NCI-H2107 treated with DMSO at 0.1 percent for 48 hours (cell line): Measurements from ENCODE around the gene GSE1.

Experiments
- DNase-seq: peaks from one replicate; lab custom pipeline; 2025; ENCODE audit not compliant: unreplicated experiment; lab: John Stamatoyannopoulos, UW

The GSE1 gene

DNA sequence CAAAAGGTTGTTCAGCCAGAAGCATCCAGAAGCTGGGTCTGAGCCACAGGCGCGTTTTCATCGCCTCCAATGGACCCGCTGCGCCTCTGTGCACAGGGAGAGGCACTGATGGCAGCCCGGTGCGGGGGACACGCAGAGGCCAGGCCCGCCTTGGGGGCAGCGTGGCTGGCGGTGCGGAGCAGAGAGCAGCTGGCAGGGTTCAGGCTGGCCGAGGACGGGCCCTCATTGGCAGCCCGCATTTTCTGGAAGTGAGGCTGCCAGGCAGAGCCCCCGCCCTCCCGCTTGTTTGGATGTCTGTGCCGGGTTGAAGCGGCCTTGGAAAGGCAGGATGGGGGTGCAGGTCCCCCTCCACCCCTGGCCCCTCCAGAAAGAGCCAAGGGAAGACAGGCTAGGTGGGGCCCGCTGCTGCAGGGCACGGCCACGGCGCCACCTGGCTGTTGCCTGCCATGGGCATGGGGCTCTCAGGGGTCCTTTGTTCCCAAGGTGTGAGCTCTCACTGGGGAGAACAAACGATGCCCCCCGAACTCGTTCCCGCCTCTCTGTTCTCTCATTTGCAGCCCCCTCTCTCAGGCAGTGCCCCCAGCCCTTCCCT lies 18.8 kb downstream of the GSE1 start:
- no peak for DNase-seq

DNA sequence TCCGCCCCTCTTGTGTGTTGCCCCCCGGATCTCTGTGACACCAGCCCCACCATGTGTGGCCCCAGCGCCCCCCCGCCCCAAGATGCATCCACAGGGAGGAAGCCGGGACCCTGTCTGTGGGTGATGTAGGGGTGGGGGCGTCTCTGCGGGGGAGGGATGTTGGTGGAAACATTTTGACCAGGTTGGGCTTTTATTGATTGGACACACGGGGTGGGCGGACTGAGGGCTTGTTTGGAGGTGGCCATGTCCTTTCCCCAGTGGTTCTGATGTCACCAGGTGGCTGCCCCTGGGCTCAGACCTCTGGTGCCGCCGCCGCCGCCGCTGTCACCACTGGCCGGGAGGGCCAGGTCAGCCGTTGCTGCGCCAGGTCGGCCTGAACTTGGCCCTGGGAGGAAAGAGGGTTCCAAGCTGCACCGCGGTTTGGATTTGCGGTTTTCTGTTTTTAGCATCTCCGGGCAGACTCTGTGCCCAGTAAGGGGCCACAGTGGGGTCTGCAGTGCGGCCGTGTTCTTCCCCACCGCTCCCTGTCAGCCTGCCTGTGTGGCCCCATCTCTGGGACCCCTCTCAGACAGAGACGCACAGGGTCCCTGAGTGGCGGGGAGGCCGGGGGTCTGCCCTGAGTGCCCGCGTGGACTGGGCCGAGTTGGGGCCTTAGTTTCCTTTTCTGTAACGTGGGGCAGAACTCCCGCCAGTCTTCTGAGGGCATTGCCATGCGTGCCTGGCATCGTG lies 19.8 kb downstream of the GSE1 start:
- DNase-seq = no peak

DNA sequence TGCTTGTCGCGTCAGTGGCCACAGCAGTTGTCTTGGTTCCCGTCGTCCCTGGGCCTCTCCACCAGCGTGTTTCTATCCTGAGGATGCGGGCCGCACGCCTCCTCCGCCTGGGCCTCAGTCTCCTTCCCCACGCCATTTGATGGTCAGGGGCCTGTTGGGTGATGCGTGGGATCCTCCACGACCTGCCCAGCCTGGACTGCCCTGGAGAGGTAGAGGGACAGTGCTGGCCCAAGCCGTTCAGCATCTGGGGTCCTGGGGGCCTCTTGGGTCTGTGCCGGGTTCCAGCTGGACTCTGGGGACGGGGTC lies 20.3 kb downstream of the GSE1 start:
- no peak for DNase-seq

DNA sequence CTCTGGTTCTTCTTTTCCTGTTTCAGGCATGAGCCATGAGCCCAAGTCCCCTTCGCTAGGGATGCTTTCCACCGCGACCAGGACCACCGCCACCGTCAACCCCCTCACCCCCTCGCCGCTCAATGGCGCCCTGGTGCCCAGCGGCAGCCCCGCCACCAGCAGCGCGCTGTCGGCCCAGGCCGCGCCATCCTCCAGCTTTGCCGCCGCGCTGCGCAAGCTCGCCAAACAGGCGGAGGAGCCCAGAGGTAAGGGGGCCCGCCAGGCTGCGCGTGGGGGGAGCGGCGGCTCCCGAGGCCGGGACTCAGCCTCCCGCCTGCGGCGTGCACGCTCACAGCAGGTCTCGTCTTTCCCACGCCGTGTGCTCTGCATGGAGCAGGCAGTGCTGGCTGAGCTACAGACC lies 20.8 kb downstream of the GSE1 start:
- DNase-seq = no peak

DNA sequence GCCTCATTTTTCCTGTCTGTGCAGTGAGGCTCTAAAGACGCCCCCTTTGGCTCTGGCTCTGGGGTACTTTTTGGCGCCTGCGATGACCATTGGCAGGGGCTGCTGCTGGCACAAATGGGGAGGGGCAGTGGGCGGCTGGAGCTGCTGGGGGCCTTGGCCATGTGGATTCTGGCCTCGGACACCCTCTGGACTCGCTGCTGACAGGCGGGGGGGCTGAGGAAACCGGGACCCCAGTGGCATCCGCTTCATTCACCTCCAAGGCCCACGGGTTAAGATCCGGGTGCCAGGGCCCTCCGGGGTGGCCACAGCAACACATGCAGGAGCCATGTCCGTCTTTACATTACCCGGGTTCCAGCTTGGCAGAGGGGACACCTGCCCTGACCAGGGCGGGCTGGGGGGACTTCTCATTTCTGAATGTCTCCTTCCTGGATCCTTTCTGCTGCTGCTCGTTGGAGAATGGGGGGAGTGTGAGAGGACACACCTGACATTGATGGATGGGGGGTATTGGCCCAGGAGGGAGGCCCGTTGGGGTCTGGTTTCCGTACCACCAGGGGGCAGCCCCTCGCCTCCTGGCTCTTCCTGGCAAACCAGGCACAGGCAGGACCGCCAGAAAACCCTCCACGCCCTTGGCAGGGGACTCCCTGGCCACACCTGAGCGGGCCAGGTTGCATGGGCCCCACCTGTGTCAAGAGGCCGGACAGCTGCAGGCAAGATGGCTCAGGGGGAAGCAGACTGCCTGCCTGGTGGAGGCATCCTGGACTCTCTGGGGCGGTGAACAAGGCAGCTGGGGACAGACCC lies 21.8 kb downstream of the GSE1 start:
- DNase-seq = no peak

DNA sequence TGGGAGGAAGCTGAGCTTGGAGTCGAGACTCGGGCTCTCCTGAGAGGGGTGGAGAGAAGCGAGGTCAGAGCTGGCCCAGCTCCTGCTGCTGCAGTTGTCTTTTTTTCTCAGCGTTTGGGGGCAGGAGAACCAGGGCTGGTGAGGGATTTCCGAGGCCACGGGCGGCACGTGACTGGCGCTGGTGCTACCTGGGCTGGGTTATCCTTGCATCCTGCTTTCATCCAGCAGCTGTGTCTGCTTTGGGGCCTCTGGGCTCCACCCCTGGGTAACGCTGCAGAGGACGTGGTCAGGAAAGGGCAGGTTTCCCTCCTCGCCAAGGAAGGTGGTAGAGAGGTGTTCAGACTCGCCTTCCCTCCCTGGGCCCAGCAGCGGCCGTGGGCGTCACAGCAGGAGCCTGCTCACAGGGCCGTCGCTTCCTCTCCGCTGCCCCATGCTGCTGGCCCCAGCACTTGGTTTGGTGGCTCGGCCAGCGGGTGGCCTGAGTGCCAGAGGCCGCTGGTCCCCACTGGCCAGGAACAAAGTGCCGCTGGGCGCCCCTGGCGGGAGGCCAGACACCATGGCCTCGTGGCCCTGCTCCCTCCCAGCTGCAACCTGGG lies 22.5 kb downstream of the GSE1 start:
- DNase-seq = no peak

DNA sequence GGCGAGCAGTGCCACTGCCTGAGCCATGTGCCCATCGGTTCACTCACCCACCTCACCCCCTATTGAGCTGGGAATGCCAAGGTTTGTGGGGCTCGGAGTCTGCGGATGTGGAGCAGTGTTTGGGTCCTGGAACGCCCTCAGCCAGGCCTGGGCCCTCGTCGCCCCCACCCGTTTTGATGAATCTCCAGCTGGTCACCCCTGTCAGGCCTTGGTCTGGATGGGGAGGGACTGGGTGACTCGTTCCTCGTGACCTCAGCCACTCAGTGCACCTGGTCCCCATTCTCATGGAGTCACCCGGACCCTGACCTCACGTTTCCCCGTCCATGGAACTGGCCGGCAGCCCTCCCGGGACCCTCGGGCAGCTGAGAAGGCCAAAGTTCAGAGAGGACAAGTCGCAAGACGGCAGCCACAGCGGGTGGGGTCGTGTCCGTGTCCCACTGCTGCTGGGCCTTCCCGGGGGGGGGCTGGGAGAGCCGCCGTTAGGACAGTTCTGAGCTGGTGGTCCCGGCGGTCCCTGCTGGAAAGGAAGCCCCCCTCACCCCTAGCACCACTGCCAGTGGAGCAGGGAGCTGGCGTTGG lies 23.2 kb downstream of the GSE1 start:
- no peak for DNase-seq

DNA sequence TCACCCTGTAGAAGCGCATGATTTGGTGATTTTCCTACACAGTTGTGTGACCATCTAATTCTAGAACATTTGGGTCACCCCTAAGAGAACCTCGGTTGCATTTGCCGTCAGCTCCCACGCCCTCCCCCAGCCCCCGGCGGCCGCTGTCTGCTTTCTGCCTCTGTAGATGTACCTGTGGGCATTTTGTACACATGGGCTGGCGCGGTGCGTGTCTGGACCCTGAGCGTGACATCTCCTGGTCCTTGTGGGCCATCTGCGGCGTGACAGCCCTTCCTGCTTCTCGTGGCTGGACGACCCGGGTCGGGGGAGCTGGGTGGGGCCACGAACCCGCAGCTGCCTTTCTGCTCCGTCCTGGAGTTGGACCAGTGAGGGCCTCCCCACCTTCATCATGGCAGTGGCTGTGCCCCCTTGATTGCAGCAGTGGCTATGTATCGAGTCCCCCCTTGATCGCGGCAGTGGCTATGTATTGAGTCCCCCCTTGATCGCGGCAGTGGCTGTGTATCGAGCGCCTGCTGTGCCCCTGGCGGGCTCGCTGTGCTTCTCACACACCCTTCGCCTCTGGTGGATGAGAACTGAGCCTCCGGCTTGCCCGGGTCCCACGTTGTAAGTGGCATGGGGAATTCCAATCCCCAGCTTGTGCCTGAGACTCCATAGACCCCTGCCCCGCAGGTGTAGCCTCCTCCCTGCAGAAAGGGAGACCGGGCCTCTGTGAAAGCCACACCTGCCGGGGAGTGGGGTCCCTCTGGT lies 24.1 kb downstream of the GSE1 start:
- no peak for DNase-seq

DNA sequence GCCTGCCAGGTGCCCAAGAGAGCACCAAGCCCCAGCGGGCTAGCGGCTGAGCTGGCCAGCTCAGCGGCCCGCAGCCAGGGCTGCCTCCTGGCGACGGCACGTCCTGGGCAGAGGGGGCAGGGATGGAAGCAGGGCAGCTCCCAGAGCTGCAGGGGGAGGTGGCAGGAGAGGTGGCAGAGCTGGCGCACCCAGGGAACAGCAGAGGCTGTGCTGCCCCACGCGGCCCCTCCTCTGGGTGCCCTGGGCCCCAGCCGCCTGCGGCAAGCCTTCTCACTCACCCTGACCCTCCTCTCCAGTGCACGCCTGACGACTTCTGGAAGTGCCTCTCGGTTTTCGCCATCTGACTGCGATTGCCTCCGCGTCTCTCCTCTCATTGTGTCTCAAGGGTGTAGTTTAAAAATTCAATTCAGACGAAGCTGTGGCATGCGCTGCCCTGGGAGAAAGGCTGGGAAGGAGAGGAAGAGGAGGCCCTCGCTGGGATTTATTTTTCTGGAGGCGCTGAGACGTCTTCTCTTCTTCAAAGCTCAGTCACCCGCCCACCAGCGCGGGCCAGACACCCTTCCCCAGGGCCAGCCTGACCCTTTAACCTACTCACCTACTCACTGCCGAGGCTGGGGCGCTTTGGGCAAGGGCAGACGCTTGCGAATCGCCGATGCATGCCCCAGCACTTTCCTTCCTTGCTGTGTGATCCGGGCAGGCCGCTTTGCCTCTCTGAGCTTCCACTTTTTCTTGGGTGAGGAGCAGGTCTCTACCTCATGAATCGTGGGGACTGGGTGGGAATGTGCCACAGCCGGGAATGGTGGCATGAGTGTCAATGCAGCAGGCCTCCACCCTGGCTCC lies 24.9 kb downstream of the GSE1 start:
- DNase-seq = peak; percentile 44

DNA sequence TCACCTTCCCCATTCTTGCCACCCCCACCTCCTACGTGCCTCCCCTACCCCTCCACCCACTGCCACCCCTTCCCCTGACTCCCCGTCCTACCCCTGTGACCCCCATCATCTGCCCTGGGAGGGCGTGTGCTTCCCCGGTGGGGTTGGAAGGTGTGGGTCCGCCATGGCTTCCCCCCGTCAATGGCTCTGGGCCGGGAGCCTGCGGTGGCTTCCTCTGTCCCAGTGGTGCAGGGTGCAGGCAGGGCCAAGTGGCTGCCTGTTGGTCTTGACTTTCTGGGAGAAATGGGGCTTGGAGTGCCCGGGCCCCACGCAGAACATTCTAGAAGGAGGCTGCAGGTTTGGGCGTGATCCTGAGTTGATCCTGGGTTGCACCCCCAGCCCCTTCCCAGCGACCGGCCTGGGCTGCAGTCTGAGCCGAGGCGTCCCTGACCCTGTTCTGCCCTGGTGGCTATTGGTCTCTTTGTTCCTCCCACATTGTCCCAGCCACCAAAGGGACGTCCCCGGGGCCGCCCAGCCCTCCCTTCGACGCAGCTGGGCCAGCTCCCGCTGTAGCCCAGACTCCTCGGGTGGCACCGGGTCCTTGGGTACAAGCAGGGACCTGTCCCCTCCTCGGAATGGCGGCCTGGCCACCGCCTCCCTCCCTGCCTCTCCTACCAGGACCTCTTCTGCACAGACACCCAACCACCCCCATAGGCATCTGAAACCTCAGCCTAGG lies 25.7 kb downstream of the GSE1 start:
- DNase-seq = no peak

DNA sequence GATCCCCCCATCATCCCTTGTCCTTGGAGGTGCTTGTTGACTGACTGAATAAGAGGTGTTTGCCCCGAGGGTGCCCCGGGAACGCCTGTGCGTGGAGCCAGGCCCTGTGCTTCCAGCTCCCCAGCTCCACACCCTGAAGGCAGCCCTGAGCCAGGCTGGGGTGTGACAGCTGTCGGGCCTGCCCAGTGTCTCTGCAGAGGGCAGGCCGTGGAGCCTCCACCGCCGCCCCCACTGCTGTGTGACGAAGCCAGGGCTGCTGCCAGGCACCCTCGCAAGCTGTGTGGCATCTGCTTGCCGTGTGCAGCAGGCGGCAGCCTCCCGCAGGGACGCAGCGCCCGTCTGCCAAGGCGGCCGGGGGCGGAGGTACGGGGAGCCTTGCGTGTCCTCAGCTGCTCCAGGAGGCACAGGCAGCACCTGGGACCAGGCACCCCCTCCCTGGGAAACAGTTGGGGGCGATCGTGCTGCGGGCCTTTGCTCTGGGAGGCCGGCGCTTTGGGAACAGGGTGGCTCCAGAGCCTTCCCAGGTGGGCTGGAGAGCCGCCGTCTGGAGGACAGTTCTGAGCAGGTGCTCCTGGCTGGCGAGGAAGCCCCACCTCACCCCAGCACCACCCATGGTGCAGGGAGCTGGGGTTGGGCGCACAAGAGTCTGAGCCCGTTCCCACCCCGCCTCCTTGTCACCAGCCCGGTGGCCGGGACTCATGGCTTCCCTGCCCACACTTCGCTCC lies 26.6 kb downstream of the GSE1 start:
- DNase-seq = peak; percentile 85

DNA sequence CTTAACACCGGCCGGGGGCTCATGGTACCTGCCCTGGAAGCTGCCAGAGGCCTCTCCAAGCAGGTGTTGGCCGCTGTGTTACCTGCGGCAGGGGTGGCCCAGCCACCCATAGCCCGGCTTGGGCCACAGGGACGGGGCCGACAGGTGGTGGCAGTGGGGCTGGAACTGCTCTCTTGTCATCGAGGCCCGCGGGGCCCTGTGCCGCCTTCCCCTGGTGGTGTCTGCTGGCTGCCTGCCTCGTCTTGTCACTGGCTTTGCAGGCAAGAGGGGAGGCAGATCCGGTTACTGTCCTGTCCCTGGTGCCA lies 27.1 kb downstream of the GSE1 start:
- DNase-seq = peak; percentile 49

DNA sequence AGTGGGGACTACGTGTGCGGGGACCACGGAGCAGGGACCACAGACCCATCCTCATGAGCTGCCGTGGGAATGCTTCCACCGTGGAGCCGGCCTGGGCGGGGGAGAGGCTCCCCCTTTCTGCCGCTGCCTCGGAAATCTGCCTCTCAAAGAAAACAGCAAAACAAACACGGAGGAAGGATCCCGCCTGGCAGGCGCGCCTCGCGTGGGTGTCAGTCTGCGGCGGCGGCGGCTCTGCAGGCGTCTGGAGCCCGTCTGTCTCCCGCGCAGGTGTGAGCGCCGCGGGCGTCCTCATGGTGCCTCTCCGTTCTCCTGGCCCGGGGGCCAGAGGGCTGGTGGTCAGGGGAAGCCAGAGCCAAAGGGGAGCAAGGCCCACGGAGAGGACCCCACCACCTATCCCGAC lies 27.5 kb downstream of the GSE1 start:
- no peak for DNase-seq

DNA sequence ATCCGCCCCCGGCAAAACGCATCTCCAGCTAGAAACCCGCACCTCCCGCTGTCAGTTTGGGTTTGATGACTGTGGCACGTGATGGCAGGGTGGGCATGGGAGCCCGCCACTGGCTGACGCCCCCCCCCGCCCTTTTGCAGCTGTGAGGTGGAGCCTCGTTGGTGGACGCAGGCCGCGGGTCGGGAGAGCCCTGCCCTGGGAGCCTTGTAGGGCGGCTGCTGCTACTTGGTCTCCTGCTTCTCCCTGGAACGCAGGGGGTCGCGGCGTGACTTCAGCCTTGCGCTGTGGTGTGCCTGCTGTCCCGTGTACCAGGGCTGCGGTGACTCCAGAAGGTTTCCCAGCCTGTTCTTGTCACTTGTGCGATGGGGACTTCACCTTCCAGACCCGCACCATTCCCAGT lies 28.2 kb downstream of the GSE1 start:
- DNase-seq = no peak

DNA sequence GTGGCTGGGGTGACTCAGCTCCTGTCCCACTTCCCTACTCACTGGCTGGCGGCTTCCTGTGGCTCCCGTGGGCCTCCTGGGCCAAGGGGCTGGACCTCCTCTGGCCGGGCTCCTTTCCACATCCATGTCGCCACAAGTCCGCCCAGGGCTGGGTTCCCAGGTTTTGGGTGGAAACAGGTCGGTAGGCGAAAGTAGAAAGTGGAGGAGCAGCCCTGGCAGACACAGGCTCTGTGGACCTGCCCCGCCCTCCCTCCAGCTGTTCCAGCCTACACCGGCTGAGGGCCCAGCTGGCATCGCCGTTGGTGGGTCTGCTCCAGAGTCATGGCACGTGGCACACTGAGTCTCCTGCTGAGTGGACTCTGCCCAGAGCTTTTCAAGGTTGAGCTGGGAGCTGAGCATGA lies 28.7 kb downstream of the GSE1 start:
- DNase-seq = no peak

DNA sequence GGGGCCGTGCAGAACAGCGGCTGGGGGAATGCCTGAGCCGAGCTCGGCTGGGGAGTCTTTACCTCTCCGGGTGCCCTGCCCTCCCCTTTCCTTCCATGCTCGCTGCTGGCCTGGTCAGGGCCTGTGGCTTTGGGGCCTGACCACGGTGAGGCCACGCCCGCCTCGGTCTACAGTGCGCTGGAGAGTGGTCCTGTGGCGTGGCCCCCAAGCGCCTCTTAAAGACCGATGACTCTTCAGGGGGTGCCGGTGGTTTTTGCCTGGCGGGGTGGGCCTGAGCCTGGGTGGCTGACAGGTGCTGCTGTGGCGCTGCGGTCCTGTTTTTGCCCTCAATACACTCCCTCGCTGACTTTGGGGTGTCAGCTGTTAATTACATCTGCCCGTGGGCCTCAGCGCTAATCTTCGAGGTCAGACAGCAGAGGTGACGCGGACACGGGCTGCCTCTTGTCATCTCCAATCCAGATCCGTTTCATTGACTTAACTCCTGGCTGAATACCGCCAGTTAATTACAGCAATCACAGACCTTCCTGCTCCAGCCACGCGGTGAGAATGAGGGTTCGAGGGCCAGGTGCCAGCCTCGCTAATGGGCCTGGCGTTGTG lies 29.7 kb downstream of the GSE1 start:
- DNase-seq = peak; percentile 73

DNA sequence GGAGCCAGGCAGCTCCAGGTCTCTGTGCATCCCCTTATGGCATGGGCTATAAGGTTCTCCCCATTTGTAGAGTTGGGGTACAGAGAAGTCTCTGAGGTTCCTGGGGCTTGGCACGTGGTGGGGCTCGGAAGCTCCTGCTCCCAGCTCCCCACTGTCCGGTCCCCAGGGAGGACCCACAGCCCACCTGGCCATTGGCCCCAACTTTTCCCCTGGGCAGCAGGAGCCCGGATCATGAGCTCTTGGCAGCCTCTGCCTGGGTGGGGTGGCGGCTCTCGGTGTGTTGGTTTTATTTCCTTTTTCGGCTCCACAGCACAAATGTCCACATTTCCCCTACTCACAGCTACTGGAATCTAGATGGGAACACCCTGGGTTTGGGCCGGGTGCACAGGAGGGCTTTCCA lies 30.5 kb downstream of the GSE1 start:
- DNase-seq = no peak

DNA sequence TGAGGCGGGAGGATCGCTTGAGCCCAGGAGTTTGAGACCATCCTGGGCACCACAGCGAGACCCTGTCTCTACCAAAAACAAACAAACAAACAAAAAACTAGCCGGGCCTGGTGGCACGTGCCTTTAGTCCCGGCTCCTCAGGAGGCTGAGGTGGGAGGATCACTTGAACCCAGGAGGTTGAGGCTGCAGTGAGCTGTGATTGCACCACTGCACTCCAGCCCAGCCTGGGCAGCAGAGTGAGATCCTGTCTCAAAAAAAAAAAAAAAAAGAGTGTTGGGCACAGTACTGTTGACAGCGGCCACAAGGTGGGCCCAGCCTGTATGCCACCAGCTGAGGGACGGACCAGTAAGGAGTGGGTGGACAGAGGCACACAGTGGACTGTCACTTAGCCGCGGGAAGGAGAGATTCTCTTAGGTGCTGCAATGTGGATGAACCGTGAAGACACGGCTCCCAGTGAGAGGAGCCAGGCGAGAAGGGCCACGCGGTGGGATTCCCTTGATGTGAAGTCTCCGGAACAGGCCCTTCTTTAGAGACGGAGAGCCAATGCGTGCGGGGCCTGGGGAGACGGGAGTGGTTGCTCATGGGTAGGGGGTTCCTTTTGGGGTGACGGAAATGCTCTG lies 31.1 kb downstream of the GSE1 start:
- no peak for DNase-seq
